Smooth muscle cell of the brain vasculature (primary cell): ENCODE measurements around the gene ATG16L1.
"Not testable (repeated sequence)": the region's sequence is repeated elsewhere in the genome, so short reads cannot be mapped to it uniquely, and the experiment has no call there.

Source experiments
- DNase-seq: peaks from one replicate; pipeline ENCODE4 v3.0.0-alpha.2; 2012; ENCODE audit warnings: low read depth, low spot score

ATG16L1 gene

DNA sequence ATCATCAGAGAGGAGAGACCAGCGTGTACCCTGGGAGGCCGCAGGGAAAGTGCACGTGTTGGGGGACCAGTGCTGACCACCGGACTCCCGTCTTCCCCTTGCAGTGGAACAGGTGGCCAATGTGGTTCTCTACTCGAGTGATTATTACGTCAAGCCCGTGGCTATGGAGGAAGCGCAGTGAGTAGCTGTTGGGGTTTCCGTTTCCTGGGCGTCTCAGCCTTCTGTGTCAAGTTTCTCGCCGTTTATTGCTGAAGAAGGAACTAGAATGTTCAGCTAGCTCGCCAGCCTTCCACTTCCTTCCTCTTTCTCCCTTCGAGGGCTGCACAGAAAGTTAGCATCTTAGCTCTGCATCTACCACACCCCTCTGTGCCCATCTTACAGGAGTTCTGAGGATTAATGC, 80.1 kb downstream of the ATG16L1 start:
- no peak for DNase-seq

DNA sequence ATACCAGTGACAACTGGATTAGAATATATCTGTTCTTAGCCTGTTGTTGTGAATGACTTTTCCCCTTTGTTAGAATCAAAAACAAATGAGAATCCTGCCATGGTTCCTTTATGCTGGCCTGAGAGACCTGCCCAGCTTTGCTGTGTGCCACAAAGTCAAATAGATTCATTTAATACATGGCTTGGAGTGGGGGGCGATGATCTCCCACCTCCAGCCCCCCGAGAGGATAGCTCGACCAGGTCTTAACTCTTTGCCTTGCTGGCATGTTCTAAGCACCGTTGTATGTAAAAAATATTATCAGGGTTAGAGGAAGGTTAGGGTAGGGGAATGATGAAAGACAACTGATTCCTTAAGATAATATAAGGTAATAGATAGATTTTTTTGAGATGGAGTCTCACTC, 80.7 kb downstream of the ATG16L1 start:
- DNase-seq, result no peak

DNA sequence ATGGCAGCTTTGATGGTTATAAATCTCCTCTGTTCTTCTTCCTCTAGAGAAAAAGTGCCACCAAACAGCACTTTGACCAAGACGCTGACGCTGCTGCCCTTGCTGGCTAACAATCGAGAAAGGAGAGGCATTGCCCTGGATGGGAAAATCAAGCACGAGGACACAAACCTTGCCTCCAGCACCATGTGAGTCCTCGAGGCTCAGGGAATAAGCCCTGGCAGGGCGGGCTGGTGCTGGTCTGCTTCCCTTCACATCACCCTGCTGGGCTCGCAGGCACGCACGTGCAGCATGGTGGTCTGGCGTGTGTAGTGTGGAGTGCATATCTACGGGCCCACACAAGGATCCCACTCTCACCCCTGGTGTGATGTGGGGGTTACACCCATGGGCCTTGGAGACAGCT, 83.4 kb downstream of the ATG16L1 start:
- DNase-seq, result no peak

DNA sequence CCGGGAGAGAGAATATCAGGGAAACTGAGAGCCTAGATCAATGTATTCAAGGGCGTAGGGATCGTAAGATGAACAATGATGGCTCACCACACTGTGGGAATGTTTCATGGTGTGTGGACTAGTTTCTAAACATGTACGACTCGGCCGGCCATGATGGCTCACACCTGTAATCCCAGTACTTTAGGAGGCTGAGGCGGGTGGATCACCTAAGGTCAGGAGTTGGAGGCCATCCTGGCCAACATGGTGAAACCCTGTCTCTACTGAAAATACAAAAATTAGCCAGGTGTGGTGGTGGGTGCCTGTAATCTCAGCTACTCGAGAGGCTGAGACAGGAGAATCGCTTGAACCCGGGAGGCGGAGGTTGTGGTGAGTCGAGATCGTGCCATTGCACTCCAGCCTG, 84.6 kb downstream of the ATG16L1 start:
- DNase-seq, result not testable (repeated sequence)

DNA sequence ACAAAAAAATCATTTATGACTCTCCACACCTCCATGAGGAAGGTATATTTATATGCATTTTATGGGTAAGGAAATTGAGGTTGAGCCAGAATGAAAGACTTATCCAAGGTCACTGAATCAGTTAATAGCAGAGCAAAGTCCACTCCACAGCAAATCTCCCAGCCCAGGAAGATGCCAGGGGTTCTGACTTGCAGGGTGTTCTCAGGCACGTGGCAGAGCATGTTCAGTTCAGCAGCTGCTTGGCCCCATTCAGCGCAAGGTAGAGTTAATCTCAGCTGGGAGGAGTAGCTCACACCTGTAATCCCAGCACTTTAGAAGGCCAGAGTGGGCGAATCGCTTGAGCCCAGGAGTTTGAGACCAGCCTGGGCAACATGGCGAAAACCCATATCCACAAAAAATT, 85.1 kb downstream of the ATG16L1 start:
- DNase-seq, result no peak

DNA sequence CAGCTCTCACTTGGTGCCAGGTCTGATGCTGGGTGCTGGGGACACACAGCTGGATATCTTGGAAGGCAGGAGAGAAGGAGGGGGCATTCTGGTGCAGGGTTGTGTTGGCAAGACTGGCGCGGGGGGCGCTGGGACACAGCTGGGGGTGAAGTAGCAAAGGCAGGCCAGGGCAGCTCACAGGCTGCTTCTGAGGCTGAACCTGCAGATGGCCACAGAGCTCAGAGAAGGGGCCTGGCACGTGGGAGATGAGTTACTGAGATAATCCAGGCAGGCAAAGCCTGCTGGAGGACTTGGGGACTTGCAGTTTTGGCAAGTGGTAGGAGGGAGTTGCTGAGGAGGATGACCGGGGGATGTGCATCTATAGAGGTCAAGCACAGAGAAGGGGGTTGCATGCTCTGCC, 86.6 kb downstream of the ATG16L1 start:
- no peak for DNase-seq

DNA sequence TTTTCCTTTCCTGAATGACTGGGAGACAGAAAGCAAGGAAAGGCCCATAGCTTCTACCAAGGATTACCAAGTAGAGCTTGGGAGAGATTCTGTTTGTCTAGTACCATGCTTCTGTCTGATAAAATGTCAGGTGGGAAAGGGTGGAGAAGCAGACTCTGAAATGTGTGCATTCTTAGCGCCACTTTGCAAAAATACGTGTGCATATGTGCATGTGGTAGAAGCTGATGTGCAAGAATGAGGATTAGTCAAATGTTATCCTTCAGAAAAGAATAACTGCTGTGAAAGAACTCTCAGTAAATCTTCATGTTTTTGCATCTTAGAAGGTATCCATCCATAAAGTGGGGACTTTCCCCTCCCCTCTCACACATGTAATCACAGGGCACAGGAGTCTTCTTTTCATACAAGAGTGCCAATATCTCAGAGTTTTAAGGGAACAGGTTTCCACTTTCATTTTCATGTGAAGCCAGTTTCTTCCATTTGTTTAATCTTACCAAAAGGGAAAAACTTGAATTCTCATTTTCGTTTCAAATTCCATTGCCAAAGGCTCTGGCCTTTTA, 87.4 kb downstream of the ATG16L1 start:
- DNase-seq, result no peak

DNA sequence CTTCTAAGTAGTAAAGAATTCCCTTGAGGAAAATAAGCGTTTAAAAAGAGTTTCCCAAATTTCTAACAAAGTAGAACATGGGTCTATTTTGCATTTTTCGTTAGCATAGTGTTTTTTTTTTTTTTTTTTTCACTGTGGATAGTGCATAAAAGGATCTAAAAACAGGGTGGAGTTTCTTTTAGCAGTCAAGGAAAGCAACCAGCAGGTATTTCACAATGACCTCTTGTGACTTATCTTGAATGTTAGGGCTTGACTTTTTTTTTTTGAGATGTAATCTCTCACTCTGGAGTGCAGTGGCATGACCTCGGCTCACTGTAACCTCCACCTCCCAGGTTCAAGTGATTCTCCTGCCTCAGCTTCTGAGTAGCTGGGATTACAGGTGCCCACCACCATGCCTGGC, 88.0 kb downstream of the ATG16L1 start:
- no peak for DNase-seq

DNA sequence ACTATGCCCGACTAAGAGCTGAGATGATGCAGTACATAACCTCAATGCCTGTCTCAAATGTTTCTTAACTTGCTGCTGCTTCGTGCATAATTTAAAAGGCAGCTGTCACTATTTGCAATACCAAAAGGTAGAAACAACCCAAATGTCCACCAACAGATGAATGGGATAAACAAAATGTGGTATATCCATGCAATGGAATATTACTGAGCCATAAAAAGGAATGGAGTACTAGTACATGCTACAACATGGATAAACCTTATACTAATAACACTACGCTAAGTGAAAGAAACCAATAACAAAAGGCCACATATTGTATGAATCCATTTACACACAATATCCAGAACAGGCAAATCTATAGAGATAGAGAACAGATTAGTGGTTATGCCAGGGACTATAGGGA, 89.8 kb downstream of the ATG16L1 start:
- no peak for DNase-seq

DNA sequence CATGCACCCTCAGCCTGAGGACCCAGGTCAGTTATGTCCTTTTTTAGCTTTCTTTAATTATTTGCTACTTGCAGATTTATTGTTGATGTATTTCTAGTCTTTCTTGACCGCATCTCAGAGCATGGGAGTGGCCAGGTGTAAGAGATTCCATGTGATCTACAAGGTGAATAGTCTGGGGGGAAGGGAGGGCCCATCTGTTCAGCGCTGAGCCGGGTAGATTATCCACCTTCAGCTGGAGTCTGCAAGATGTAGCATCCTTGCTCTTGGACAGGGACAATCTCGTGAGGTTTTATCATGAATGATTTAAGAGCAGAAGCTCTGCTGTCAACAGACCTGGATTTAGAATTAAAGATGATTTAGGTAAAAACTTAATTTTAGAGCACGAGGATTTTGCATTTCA, 90.8 kb downstream of the ATG16L1 start:
- DNase-seq, result no peak

DNA sequence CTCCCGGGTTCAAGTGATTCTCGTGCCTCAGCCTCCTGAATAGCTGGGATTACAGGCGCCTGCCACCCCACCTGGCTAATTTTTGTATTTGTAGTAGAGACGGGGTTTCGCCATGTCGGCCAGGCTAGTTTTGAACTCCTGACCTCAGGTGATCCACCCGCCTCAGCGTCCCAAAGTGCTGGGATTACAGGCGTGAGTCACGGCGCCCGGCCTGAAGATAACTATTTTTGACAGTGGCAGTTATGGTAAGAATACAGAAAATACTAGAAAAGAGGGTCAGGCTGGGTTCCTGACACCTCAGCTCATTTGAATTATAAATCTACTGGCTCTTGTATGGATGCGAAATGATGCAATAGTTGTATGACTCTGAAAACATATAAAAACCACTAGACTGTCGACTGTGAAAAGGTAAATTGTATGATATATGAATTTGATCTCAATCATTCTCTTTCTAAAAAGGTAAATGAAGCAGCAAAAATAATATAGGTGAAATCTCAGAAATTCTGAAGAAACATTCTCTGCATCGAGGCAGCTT, 91.8 kb downstream of the ATG16L1 start:
- DNase-seq, result no peak
